ENCODE measurements around the gene NUP54.

Gene NUP54

DNA sequence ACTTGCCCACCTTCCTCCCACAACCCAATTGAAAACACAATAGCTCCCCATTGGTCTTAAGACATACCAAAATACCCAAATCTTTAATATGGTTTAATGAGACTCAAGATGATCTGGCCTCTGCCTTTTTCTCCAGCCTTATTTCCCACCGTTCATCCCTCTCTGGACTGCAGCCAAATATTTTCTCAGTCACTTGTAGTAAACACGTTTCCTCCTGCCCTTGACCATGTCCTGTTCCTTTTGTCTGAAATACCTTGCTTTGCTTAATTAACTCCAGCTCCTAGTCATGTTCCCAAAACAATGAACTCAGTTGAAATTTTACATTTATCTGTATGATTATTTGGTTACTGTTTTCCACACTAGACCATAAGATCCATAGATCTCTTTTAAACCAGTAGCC lies 8.4 kb upstream of the NUP54 start:
- no peak overlapping the region for H2AFZ ChIP-seq (ENCODE audit: low read depth, low read length, severe bottlenecking)
- H3K9me3 ChIP-seq (ENCODE audit: insufficient read depth, low read length), result no peaks in the 10 kb centered on the region
- no peak overlapping the region for H3K4me3 ChIP-seq (ENCODE audit: insufficient read depth, low read length, poor library complexity, severe bottlenecking)
- no peaks in the 10 kb centered on the region for H3K36me3 ChIP-seq (ENCODE audit: low read length)
- H3K27me3 ChIP-seq (ENCODE audit: low read length), result no peaks in the 10 kb centered on the region
- TF ChIP-seq, protein P1, sequence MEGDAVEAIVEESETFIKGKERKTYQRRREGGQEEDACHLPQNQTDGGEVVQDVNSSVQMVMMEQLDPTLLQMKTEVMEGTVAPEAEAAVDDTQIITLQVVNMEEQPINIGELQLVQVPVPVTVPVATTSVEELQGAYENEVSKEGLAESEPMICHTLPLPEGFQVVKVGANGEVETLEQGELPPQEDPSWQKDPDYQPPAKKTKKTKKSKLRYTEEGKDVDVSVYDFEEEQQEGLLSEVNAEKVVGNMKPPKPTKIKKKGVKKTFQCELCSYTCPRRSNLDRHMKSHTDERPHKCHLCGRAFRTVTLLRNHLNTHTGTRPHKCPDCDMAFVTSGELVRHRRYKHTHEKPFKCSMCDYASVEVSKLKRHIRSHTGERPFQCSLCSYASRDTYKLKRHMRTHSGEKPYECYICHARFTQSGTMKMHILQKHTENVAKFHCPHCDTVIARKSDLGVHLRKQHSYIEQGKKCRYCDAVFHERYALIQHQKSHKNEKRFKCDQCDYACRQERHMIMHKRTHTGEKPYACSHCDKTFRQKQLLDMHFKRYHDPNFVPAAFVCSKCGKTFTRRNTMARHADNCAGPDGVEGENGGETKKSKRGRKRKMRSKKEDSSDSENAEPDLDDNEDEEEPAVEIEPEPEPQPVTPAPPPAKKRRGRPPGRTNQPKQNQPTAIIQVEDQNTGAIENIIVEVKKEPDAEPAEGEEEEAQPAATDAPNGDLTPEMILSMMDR (IDR thresholded peaks at IDR 0.05; ENCODE audit: insufficient read depth, low read length, poor library complexity, severe bottlenecking), result no peak
- no peaks in the 10 kb centered on the region for H4K20me1 ChIP-seq (ENCODE audit: low read depth, low read length)
- H3K9me2 ChIP-seq (replicated peaks; ENCODE audit: insufficient read depth, low read length), result no peaks in the 10 kb centered on the region
- no peak overlapping the region for H3K4me2 ChIP-seq (ENCODE audit: low read depth, low read length, poor library complexity, severe bottlenecking)
- no peaks in the 10 kb centered on the region for H3K79me2 ChIP-seq (ENCODE audit: insufficient read depth, low read length)
- H3K27ac ChIP-seq (ENCODE audit: low read depth, low read length), result no peak overlapping the region
- H3F3A ChIP-seq (ENCODE audit: insufficient read depth), result no peaks in the 10 kb centered on the region
- no peak overlapping the region for H3K9ac ChIP-seq (ENCODE audit: low read length)

DNA sequence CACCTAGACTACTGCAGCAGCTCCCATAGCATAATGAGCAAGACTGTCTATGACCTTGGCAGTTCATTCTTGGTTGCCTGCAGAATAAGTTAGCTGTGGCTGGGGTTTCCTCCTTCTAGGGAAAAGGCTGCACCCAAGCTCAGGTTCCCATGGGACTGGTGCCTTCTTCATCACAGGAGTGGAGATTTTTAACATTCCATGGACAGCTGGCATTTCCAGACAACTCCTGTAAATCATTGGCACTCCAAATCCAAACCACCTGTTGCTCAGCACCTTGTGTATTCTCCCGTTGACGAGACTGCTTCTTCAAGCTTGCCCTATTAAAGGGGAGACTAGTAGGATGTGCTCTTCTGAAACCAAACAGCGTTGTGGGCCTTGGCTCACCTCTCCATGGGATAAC lies 7.8 kb upstream of the NUP54 start:
- Histone ChIP-seq H3K27ac (ENCODE audit: low read depth, low read length) (no peak overlapping the region), H3K9me2 (replicated peaks; ENCODE audit: insufficient read depth, low read length) (no peaks in the 10 kb centered on the region), H2AFZ (ENCODE audit: low read depth, low read length, severe bottlenecking) (no peak overlapping the region), H3K79me2 (ENCODE audit: insufficient read depth, low read length) (no peaks in the 10 kb centered on the region), H3K36me3 (ENCODE audit: low read length) (no peaks in the 10 kb centered on the region), H3K4me2 (ENCODE audit: low read depth, low read length, poor library complexity, severe bottlenecking) (no peak overlapping the region), H3K27me3 (ENCODE audit: low read length) (no peaks in the 10 kb centered on the region), H3F3A (ENCODE audit: insufficient read depth) (no peaks in the 10 kb centered on the region), H3K9me3 (ENCODE audit: insufficient read depth, low read length) (no peaks in the 10 kb centered on the region), H3K9ac (ENCODE audit: low read length) (no peak overlapping the region), H4K20me1 (ENCODE audit: low read depth, low read length) (no peaks in the 10 kb centered on the region), H3K4me3 (ENCODE audit: insufficient read depth, low read length, poor library complexity, severe bottlenecking) (no peak overlapping the region)
- no peak for TF ChIP-seq EZH2phosphoT487 (conservative IDR thresholded peaks at IDR 0.05; ENCODE audit: low read length)
- TF ChIP-seq, protein P1 (IDR thresholded peaks at IDR 0.05; ENCODE audit: insufficient read depth, low read length, poor library complexity, severe bottlenecking), result no peak

DNA sequence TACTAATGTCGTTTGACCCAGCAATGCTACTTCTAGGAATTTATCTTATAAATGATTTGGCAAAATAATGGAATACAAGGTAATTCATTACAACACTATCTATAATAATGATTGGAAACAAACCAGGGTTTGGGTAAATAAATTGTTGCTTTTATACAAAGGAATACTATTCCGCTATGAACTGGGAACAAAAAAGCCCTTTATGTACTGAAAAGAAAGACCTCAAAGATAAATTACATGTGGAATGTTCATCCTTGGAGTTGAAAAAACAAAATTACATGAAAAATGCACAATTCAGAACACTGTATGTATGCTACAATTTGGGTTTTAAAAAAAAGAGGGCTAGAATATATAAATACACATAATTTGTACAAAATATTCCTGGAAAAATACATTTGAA lies 5.2 kb upstream of the NUP54 start:
- Histone ChIP-seq H3K9me2 (replicated peaks; ENCODE audit: insufficient read depth, low read length) (no peaks in the 10 kb centered on the region), H3K9me3 (ENCODE audit: insufficient read depth, low read length) (no peaks in the 10 kb centered on the region), H3K4me3 (ENCODE audit: insufficient read depth, low read length, poor library complexity, severe bottlenecking) (no peak overlapping the region), H3K79me2 (ENCODE audit: insufficient read depth, low read length) (no peaks in the 10 kb centered on the region), H3F3A (ENCODE audit: insufficient read depth) (no peaks in the 10 kb centered on the region), H3K36me3 (ENCODE audit: low read length) (no peaks in the 10 kb centered on the region), H3K9ac (ENCODE audit: low read length) (no peak overlapping the region), H2AFZ (ENCODE audit: low read depth, low read length, severe bottlenecking) (no peak overlapping the region), H3K4me2 (ENCODE audit: low read depth, low read length, poor library complexity, severe bottlenecking) (no peak overlapping the region), H4K20me1 (ENCODE audit: low read depth, low read length) (no peaks in the 10 kb centered on the region), H3K27me3 (ENCODE audit: low read length) (no peaks in the 10 kb centered on the region), H3K27ac (ENCODE audit: low read depth, low read length) (no peak overlapping the region)
- TF ChIP-seq EZH2phosphoT487 (conservative IDR thresholded peaks at IDR 0.05; ENCODE audit: low read length), result no peak
- TF ChIP-seq, protein P1 (IDR thresholded peaks at IDR 0.05; ENCODE audit: insufficient read depth, low read length, poor library complexity, severe bottlenecking), result no peak

All from SU-DHL-6 (cell line).